ENCODE results near the gene PLA2G4D. TPM values are rescaled to one million over a fixed set of nuclear protein-coding genes. Genes with fewer than 3 reads are reported as not detected.

Gene PLA2G4D
- total and polyA plus RNA-seq, 7 experiments from 2014 or later, result not detected

DNA sequence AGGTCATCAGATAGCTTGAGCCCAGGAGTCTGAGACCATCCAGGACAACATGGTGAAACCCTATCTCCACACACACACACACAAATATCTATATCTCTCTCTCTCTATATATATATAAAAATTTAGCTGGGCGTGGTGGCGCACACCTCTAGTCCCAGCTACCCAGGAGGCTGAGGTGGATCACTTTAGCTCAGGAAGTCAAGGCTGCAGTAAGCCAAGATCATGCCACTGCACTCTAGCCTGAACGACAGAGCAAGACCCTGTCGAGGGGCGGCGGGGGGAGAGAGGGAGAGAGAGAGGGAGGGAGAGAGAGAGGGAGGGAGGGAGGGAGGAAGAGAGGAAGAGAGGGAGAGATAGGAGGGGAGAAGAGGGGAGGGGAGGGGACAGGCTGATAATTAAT lies 34.1 kb upstream of the PLA2G4D start:
- Histone ChIP-seq H3K27ac (ENCODE audit: low read depth, low read length) (no peak overlapping the region), H3K4me1 (ENCODE audit: control insufficient read depth in 2 of 2, insufficient read depth in 2 of 2, low read length in 2 of 2) (no peaks in the 10 kb centered on the region), H3K9me3 (ENCODE audit: control insufficient read depth in 2 of 3, low read length in 3 of 3) (no peaks in the 10 kb centered on the region), H3K27me3 (ENCODE audit: control insufficient read depth in 2 of 2, insufficient read depth in 2 of 2, low read length in 2 of 2) (no peaks in the 10 kb centered on the region), H3K36me3 (ENCODE audit: control insufficient read depth in 2 of 3, insufficient read depth in 3 of 3, low read length in 3 of 3) (no peaks in the 10 kb centered on the region), H3K4me3 (ENCODE audit: low read length) (no peak overlapping the region)
- POLR2A ChIA-PET, result no interaction called here
- H3K4me1 Mint-ChIP-seq, result peaks cover 0 to 2% (median 0%) of the 10 kb centered on the region in 7 donors
- CTCF ChIA-PET, result no interaction called here
- ATAC-seq (no peak), DNase-seq (no peak)
- no peak overlapping the region for H3K4me3 Mint-ChIP-seq
- intact Hi-C loops (cut with micrococcal nuclease), result no loop called here
- H3K27me3 Mint-ChIP-seq, result peaks cover 15 to 36% (median 25%) of the 10 kb centered on the region in 5 donors
- H3K36me3 Mint-ChIP-seq, result no peaks in the 10 kb centered on the region
- H3K9me3 Mint-ChIP-seq, result no peaks in the 10 kb centered on the region
- H3K27ac Mint-ChIP-seq, result no peak overlapping the region

DNA sequence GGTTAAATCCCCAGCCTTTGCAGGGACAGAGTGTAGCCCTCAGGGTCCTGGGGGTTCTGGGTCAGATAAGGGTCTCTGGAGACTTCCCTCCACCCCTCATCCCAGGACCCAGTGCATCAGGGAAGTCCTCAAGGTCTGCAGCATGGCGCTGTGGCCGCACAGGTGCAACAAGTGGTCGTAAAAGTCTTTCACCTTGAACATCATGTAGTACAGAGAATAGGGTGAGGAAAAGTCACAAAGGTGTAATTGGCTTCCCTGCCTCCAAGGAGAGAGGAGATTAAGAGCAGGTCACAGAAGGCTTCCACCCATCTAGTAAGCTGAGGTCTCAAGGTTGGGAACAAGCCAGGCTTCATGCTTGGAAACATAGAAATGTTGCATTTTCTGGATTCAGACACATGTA lies 29.2 kb upstream of the PLA2G4D start:
- H3K4me3 Mint-ChIP-seq, result no peak overlapping the region
- H3K27ac Mint-ChIP-seq, result no peak overlapping the region
- H3K27ac ChIP-seq (ENCODE audit: low read depth, low read length), result no peak overlapping the region
- H3K4me3 ChIP-seq (ENCODE audit: low read length), result no peak overlapping the region
- ATAC-seq (no peak), DNase-seq (no peak)
- no peaks in the 10 kb centered on the region for H3K36me3 ChIP-seq (ENCODE audit: control insufficient read depth in 2 of 3, insufficient read depth in 3 of 3, low read length in 3 of 3)
- ChIA-PET CTCF (interaction anchor here (0.6 kb wide), 1 partner anchor 470 kb away, joined by 3 read pairs; no protein-coding TSS in a partner anchor), POLR2A (no interaction called here)
- no peaks in the 10 kb centered on the region for H3K9me3 Mint-ChIP-seq
- H3K4me1 ChIP-seq (ENCODE audit: control insufficient read depth in 2 of 2, insufficient read depth in 2 of 2, low read length in 2 of 2), result no peaks in the 10 kb centered on the region
- peaks cover 0 to 9% (median 5%) of the 10 kb centered on the region in 7 donors for H3K4me1 Mint-ChIP-seq
- intact Hi-C loops (cut with micrococcal nuclease), result no loop called here
- H3K36me3 Mint-ChIP-seq, result no peaks in the 10 kb centered on the region
- peaks cover 0 to 33% (median 9%) of the 10 kb centered on the region in 5 donors for H3K27me3 Mint-ChIP-seq
- H3K27me3 ChIP-seq (ENCODE audit: control insufficient read depth in 2 of 2, insufficient read depth in 2 of 2, low read length in 2 of 2), result no peaks in the 10 kb centered on the region
- H3K9me3 ChIP-seq (ENCODE audit: control insufficient read depth in 2 of 3, low read length in 3 of 3), result no peaks in the 10 kb centered on the region

DNA sequence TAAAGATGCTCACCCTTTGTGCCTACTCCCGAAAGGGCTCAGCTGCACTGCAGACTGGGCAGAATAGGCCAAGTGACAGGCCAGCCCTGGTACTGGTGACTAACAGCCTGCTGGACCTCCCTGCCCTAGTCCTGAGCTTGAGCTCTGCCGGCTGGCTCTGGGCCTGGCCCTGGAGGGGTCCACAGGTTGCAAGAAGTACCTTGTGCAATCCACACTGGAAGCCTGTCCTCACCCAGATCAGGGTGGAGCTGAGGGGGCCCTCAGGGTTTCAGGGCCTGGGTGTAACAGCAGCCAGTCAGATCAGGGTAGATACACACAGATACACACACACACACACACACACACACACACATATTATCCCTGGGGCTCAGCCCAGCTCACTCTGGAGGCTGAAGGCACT lies 27.3 kb upstream of the PLA2G4D start:
- H3K4me1 Mint-ChIP-seq, result peaks cover 0 to 11% (median 5%) of the 10 kb centered on the region in 7 donors
- Histone ChIP-seq H3K4me3 (ENCODE audit: low read length) (no peak overlapping the region), H3K27ac (ENCODE audit: low read depth, low read length) (no peak overlapping the region), H3K4me1 (ENCODE audit: control insufficient read depth in 2 of 2, insufficient read depth in 2 of 2, low read length in 2 of 2) (no peaks in the 10 kb centered on the region), H3K36me3 (ENCODE audit: control insufficient read depth in 2 of 3, insufficient read depth in 3 of 3, low read length in 3 of 3) (no peaks in the 10 kb centered on the region), H3K27me3 (ENCODE audit: control insufficient read depth in 2 of 2, insufficient read depth in 2 of 2, low read length in 2 of 2) (no peaks in the 10 kb centered on the region), H3K9me3 (ENCODE audit: control insufficient read depth in 2 of 3, low read length in 3 of 3) (no peaks in the 10 kb centered on the region)
- CTCF ChIA-PET, result interaction anchor here (0.5 kb wide), 1 partner anchor 62 kb away, joined by 3 read pairs; no protein-coding TSS in a partner anchor
- peaks cover 0 to 21% (median 0%) of the 10 kb centered on the region in 5 donors for H3K27me3 Mint-ChIP-seq
- H3K27ac Mint-ChIP-seq, result no peak overlapping the region
- ATAC-seq, result peak; percentile 45
- H3K36me3 Mint-ChIP-seq, result no peaks in the 10 kb centered on the region
- intact Hi-C loops (cut with micrococcal nuclease), result no loop called here
- H3K4me3 Mint-ChIP-seq, result no peak overlapping the region
- POLR2A ChIA-PET, result no interaction called here
- no peak for DNase-seq
- no peaks in the 10 kb centered on the region for H3K9me3 Mint-ChIP-seq

DNA sequence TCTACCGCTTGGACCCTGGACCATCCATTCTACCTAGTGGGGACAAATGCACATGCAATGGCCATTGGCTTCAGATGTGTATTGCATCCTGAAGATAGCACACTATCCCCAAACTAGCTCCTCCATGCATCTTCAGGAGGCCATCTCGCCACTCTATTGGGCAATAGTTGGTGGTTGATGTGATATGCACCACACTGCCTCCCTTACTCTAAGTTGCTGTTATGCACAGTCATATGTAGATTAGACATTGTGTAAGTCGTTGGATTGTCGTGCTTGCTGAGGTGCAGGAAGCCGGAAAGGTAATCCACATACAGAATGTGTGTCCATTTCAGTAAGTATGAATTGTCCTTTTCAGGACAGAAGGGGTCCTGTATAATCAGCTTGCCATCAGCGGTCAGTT lies 26.7 kb upstream of the PLA2G4D start:
- peaks cover 0 to 5% (median 2%) of the 10 kb centered on the region in 11 donors for H3K9me3 Mint-ChIP-seq
- intact Hi-C loops (cut with micrococcal nuclease), result no loop called here
- ATAC-seq (peak; percentile 72), DNase-seq (no peak)
- peaks cover 0 to 11% (median 5%) of the 10 kb centered on the region in 7 donors for H3K4me1 Mint-ChIP-seq
- peaks cover 0 to 4% (median 0%) of the 10 kb centered on the region in 5 donors for H3K36me3 Mint-ChIP-seq
- Histone ChIP-seq H3K4me1 (ENCODE audit: control insufficient read depth in 2 of 2, insufficient read depth in 2 of 2, low read length in 2 of 2) (no peaks in the 10 kb centered on the region), H3K27me3 (ENCODE audit: control insufficient read depth in 2 of 2, insufficient read depth in 2 of 2, low read length in 2 of 2) (no peaks in the 10 kb centered on the region), H3K4me3 (ENCODE audit: low read length) (no peak overlapping the region), H3K27ac (ENCODE audit: low read depth, low read length) (no peak overlapping the region), H3K9me3 (ENCODE audit: control insufficient read depth in 2 of 3, low read length in 3 of 3) (no peaks in the 10 kb centered on the region), H3K36me3 (ENCODE audit: control insufficient read depth in 2 of 3, insufficient read depth in 3 of 3, low read length in 3 of 3) (no peaks in the 10 kb centered on the region)
- ChIA-PET POLR2A (no interaction called here), CTCF (no interaction called here)
- no peak overlapping the region for H3K4me3 Mint-ChIP-seq
- no peak overlapping the region for H3K27ac Mint-ChIP-seq
- H3K27me3 Mint-ChIP-seq, result peaks cover 0 to 23% (median 0%) of the 10 kb centered on the region in 5 donors

DNA sequence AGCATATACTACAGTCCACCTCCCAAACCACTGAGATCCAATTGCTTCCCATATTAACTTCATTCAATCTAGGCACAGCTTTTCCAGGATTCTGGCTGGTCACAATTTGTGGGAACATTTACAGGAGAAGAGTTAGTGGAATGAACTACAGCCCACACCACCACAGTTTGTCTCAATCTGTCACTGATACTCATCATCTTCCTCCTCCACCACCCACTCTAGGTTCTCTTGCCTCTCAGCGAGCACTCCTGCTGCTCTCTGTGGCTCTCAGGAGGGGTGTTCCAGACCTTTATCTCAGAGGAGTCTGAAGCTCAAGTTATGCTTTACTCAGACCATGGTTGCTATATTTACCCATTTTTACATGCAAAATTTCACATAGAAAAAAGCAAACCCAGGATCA lies 25.9 kb upstream of the PLA2G4D start:
- H3K27ac ChIP-seq (ENCODE audit: low read depth, low read length), result no peak overlapping the region
- Mint-ChIP-seq H3K4me3 (no peak overlapping the region), H3K4me1 (peaks cover 0 to 11% (median 5%) of the 10 kb centered on the region in 7 donors), H3K9me3 (peaks cover 0 to 5% (median 2%) of the 10 kb centered on the region in 11 donors), H3K27me3 (peaks cover 0 to 25% (median 0%) of the 10 kb centered on the region in 5 donors), H3K27ac (no peak overlapping the region), H3K36me3 (peaks cover 0 to 4% (median 0%) of the 10 kb centered on the region in 5 donors)
- no peak for ATAC-seq
- H3K27me3 ChIP-seq (ENCODE audit: control insufficient read depth in 2 of 2, insufficient read depth in 2 of 2, low read length in 2 of 2), result no peaks in the 10 kb centered on the region
- DNase-seq, result no peak
- H3K4me3 ChIP-seq (ENCODE audit: low read length), result no peak overlapping the region
- POLR2A ChIA-PET, result no interaction called here
- no peaks in the 10 kb centered on the region for H3K36me3 ChIP-seq (ENCODE audit: control insufficient read depth in 2 of 3, insufficient read depth in 3 of 3, low read length in 3 of 3)
- intact Hi-C loops (cut with micrococcal nuclease), result no loop called here
- H3K9me3 ChIP-seq (ENCODE audit: control insufficient read depth in 2 of 3, low read length in 3 of 3), result no peaks in the 10 kb centered on the region
- H3K4me1 ChIP-seq (ENCODE audit: control insufficient read depth in 2 of 2, insufficient read depth in 2 of 2, low read length in 2 of 2), result no peaks in the 10 kb centered on the region
- CTCF ChIA-PET, result no interaction called here

DNA sequence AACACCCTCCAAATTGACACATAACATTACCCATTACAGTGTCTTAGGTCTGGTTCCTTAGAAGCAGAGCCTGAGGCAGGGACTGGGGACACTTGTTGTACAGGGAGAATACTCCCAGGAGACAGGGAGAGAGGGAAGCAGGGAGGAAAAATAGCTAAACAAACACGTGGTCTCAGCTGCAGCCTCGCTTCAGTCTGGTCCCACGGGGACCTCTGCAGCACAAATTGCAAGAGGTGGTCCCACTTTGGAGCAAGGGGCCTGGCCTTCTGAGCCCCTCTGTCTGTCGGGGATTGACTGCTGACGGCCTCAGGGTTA lies 25.0 kb upstream of the PLA2G4D start:
- Mint-ChIP-seq H3K4me3 (peak overlapping the region in 2 of 10 donors; percentile 13 to 74), H3K4me1 (peaks cover 0 to 11% (median 5%) of the 10 kb centered on the region in 7 donors), H3K36me3 (peaks cover 0 to 4% (median 0%) of the 10 kb centered on the region in 5 donors), H3K9me3 (peaks cover 0 to 5% (median 2%) of the 10 kb centered on the region in 11 donors), H3K27me3 (peaks cover 0 to 20% (median 0%) of the 10 kb centered on the region in 5 donors), H3K27ac (no peak overlapping the region)
- Histone ChIP-seq H3K27me3 (ENCODE audit: control insufficient read depth in 2 of 2, insufficient read depth in 2 of 2, low read length in 2 of 2) (no peaks in the 10 kb centered on the region), H3K4me1 (ENCODE audit: control insufficient read depth in 2 of 2, insufficient read depth in 2 of 2, low read length in 2 of 2) (no peaks in the 10 kb centered on the region), H3K27ac (ENCODE audit: low read depth, low read length) (no peak overlapping the region), H3K36me3 (ENCODE audit: control insufficient read depth in 2 of 3, insufficient read depth in 3 of 3, low read length in 3 of 3) (no peaks in the 10 kb centered on the region), H3K9me3 (ENCODE audit: control insufficient read depth in 2 of 3, low read length in 3 of 3) (no peaks in the 10 kb centered on the region), H3K4me3 (ENCODE audit: low read length) (no peak overlapping the region)
- ATAC-seq, result no peak
- intact Hi-C loops (cut with micrococcal nuclease), result no loop called here
- DNase-seq, result no peak
- POLR2A ChIA-PET, result interaction anchor here (0.8 kb wide), 1 partner anchor 424 kb away, joined by 3 read pairs; no protein-coding TSS in a partner anchor
- CTCF ChIA-PET, result no interaction called here

All from naive thymus-derived CD4-positive, alpha-beta T cell (primary cell).